Smooth muscle cell of the brain vasculature (primary cell): ENCODE data around the gene NET1.

ENCODE experiments used
- DNase-seq: peaks from one replicate; pipeline ENCODE4 v3.0.0-alpha.2; 2012; ENCODE audit warnings: low read depth, low spot score

NET1 gene

DNA sequence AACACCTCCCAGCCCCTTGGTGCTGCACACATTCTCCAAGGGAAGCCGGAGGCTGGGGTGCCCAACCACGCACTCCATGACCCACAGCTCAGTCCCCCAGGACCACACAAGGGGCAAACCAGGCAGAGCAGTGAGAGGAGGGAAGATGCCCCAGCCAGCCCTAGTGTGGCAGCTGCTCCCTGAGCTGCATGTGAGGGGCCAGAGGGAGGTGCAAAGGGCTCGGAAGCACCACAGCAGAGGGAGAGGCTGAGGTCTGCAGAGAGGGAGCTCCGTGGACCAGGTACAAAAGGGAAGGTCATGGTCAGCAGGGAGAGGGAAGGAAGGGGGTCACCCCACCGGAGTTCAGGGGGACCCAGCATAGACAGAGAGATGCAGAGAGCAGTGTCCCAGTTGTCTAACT, 88.6 kb downstream of the NET1 start:
- no peak for DNase-seq

DNA sequence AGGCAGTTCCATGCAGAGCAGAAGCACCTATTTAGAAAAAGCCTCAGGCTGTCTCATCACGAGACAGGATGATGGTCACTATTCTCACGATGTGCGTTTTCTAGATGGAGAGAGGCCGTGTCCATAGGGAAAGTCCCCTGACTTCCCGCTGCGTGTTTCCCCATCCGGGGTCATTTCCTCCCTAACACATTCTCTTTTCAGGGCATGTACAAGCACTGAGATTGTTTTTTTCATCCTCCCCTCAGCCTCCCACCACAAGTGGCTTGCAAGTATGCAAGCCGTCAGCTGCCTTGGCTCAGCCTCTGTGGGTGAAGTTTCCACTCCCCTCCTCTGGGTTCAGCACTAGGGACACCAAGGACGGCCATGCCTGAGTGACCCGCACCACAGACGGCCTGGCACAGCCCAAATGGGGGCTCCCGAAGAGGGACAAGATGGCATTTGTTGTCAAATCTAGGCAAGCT, 89.7 kb downstream of the NET1 start:
- no peak for DNase-seq

DNA sequence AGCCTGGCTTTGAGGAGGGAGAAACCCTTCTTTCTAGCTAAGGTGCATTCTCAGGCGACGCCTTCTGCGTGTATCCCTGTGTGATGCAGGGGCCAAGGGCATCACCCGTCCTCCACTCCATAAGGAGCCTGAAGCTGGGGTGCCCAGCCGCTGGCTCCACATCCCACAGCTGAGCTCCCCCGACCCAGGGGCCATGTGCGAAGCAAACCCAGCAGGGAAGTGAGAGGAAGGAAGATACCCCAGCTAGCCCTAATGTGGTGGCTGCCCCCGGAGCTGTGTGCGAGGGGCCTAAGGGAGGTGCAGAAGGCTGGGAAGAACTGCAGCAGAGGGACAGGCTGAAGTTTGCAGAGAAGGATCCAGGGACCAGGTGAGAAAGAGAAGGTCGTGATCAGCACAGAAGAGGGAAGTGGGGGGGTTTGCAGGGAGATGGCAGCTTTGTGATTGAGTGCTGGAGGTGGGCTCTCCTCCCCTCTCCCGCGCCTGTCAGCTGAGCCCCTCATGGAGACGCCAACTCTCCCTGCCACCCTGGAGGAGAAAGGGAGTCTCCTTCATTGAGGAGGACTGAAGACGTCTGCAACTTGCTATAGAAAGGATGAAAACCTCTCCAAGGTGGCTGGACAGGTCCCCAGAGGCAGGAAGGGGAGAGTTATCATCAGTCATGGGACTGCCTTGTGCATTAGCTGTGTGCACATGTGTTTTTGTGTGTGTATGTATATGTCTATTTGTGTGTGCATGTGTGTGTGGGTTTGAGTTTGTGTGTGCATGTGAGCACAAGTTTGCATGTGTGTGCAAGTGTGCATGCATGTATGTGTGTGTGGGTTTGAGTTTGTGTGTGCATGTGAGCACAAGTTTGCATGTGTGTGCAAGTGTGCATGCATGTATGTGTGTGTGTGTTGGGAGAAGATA, 90.5 kb downstream of the NET1 start:
- no peak for DNase-seq

- no peak for DNase-seq
Measured at GRCh38 chr10:5503477-5503835, 91.1 kb downstream of the NET1 start.

DNA sequence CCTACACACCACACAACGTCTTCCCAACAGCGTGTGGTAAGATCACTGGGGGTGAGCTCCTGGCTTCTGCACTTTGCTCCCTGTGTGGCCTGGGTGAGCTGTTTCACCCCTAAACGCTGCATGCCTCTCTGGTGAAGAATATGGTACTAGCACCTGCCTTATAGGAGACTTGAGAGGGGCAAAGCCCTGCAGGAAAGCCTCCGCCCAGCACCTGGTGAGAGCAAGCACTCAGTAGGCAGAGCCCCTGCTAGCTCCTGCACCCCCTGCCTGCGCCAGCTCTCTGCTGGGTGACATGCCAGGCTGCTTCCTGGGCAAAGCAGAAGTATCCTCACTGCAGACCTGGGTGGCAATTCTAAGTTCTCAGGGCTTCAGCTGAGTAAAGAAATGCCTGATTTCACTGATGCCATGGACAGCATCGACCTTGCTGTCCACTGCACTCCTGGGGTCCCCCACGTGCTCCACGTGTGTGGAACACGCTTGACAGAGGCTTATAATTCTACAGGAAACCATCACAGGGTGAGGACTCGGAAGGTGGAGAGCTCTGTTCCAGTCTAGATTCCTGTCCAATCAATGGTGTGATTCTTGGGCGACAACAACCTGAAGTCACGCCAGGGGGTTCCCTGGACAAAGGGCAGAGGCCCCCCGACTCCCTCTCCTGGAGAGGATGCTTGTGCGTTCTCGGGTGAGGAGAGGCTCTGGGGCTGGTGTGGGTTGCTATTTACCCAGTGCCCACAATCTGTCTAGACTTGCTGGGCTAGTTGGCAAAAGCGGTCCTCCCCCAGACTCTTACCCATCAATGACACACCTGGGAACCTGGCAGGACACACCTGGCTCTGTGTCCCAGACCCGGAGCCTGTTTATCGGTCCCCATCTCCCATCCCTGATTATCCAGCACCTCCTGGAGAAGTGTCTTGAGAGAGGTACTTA, 92.1 kb downstream of the NET1 start:
- DNase-seq: no peak

DNA sequence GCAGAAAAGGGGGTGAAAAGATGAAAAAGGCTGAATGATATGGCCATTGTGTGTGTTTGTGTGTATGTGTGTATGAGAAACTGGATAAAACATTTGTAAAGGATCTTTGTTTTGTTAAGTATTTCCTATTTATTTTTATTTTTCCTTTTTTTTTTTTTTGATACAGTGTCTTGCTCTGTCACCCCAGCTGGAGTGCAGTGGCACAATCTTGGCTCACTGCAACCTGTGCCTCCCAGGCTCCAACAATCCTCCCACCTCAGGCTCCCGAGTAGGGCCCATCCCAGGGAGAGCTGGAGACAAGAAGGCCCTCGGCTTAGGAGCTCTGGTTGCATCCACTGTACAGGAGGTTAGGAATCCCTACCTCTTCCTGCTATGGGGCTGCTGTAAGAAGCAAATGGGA, 93.9 kb downstream of the NET1 start:
- DNase-seq: no peak

- no peak for DNase-seq
Measured at GRCh38 chr10:5506751-5507648, 94.6 kb downstream of the NET1 start.

GRCh38 chr10:5507649-5508131, 95.3 kb downstream of the NET1 start:
- no peak for DNase-seq

- DNase-seq: no peak
Measured at GRCh38 chr10:5508161-5508604, 95.8 kb downstream of the NET1 start.
